HuH-7 (cell line): ENCODE data around the gene LIMS2.

ENCODE experiments used
- DNase-seq: peaks from one replicate; pipeline ENCODE4 v3.0.0; 2011; ENCODE audit warnings: low spot score

Gene LIMS2

DNA sequence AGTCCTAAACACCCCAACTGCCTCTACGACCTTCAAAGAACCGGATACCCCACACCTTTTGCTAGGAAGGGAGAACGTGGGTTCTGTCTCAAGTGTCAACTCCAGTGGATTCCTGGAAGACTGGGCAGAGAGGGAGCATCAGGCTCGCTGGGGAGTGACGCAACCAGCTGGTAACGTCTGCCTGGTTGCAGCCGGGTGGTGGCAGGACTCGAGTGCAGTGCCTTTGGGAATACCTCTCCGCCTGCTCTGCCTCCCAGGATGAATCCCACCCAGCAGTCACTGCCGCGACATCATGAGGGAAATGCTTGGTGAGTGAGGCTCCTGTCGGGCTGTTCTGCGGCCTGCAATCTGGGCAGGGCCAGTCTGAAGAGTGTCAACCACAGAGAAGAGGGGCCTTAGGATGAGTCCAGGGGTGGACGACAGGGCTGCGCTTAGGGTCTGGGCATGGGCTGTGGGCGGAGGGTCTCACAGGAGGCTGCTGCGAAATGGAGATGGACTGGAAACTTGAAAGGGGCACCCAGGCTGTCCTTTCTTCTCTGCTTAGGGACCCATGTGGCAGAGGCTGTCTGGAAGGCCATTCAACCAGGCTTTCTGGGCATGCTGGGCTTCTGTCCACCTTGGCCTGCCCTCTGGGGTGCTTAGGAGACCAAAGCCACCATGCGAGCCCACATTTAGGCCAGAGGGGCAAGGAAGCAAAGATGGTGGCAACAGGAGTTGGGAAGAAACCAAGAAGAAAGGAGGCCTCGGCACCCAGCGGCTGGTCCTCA is 16.5 kb downstream of the LIMS2 start:
- no peak for DNase-seq

DNA sequence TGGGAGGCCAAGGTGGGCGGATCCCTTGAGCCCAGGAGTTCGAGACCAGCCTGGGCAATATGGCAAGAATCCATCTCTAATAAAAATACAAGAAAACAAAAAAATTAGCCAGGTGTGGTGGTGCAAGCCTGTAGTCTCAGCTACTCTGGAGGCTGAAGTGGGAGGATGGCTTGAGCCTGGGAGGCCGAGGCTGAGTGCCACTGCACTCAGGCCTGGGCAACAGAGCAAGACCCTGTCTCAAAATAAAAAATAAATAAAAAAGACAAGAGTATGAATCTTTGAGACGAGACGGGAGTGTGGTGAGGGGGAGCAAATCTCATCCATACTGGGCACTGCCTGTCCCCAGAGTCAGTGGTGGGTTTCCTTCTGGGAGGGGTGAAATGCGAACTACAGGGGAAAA is 17.2 kb downstream of the LIMS2 start:
- no peak for DNase-seq

DNA sequence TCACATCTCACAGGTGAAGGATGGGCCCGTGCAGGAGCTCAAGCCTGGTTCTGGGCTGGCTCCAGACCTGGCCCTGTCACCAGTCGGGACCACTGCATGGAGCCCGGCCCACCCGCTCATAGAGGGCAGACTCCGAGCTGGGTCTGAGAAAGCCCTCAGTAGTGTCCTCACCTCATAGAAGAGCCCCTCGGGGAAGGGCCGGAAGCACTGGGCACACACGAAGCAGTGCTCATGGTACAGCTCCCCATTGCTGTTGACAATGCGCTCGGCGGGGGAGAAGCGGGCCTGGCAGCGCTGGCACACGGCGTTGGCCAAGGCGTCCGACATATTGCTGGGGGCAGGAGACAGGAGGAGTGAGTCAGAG is 18.1 kb downstream of the LIMS2 start:
- no peak for DNase-seq

DNA sequence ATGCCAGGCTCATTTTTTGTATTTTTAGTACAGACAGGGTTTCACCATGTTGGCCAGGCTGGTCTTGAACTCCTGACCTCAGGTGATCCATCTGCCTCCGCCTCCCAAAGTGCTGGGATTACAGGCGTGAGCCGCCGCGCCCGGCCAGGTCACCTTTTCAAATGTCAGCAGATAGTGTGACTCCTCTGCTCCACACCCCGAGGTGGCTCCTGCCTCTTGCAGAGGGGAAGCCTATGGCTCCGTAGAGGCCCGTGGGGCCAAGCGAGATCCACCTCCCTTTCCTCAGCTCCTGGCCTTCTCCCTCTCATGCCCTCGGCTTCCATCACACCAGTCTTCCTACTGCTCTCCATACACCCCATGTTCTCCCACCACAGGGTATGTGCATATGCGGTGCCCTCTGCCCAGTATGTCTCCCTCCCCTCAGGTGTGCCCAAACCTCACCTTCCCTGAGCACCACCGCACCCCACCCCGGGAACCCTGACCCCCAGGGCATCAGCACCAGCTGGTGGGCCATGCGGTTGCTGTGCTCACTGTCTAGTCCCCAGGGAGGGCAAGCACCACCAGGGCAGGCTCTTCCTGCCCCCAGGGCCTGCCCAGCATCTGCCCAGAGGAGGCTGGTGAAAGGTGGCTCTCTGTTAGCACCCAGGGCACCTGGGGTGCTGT is 18.6 kb downstream of the LIMS2 start:
- no peak for DNase-seq

DNA sequence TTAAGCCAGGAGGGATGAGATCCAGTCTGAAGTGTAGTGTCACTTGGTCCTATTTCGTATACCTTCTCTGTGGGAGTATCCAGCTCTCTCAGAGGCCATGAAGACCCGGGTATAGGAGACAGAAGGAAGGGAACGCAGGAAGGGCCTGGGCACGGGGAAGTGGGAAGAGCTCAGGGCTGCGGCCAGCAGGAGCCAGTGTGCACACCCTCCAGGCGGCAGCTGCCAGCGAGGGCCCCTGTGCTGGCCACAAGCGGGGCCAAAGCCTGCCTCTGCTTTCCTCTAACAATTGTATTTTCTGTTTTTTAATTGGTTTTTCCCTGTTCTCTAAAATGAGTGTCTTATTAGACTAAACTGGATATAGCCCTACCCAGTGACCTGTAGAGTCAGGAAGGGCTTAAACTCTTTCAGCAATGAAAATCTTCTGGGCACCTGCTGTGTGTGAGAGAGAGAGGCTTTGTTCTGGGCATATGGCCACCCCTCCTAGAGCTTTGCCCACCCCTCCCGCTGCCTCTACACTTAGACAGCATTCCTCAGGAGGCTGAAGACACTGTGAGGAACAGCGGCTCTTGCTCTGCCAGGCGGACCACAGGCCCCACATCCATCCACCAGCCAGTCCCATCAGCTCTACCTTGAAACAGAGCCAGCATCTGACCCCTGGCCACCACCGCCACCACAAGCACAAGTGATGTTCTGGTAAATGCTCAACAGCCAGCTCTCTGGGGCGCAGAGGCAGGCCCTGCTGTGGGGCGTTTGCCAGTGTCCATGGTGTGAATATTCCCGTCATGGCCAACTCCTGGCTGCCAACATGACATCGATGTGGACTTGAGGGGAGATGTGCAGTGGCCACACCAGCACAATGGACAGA is 19.9 kb downstream of the LIMS2 start:
- no peak for DNase-seq

DNA sequence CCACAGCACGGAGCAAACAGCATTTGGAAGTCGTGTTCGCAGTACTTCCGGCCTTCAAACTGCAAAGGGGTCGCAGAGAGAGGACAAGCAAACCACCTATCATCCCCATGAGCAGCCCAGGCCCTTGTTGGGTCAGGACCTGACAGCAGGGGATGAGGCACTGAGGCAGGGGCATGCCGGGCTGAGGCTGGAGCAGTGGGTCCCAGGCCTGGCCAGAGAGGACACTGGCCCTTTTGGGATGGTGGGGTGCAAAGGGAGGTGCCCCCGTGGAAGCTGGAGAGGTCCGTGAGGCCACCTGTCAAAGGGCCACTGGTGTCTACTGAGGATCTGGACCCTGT is 20.5 kb downstream of the LIMS2 start:
- no peak for DNase-seq

DNA sequence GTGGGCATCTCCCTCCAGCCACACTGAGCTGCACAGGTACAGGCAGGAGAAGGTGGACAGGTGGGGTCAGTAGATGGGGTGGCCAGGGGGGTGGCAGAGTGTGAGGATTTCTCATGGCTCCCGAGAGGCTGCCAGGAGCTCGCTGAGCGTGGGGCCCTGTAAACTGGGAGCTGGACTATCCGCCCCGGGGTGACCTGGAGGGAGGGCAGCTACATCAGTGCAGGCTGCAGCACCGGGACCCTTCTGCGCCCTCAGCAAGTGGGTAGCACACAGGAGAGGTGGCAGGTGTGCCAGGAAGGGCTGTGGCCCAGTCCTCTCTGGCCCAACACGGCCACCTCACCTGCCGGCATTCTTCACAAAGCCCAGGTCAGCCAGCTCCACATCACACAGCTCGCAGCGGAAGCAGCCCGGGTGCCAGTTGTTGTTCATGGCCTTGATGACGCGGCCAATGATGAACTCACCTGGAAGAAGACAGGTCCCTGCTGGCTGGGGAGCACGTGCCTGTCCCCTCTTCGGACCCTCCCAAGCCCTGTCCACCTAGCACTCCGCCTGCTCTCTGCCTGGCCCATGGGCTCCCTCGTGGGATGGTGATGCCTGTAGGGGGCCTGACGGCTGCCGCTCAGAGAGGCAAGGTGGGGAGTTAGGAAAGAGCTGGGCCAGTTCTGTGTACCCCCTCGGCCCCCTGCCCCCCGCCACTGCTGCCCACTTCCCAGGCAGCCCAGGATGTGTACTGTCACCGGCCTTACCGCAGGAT is 21.1 kb downstream of the LIMS2 start:
- DNase-seq = no peak

DNA sequence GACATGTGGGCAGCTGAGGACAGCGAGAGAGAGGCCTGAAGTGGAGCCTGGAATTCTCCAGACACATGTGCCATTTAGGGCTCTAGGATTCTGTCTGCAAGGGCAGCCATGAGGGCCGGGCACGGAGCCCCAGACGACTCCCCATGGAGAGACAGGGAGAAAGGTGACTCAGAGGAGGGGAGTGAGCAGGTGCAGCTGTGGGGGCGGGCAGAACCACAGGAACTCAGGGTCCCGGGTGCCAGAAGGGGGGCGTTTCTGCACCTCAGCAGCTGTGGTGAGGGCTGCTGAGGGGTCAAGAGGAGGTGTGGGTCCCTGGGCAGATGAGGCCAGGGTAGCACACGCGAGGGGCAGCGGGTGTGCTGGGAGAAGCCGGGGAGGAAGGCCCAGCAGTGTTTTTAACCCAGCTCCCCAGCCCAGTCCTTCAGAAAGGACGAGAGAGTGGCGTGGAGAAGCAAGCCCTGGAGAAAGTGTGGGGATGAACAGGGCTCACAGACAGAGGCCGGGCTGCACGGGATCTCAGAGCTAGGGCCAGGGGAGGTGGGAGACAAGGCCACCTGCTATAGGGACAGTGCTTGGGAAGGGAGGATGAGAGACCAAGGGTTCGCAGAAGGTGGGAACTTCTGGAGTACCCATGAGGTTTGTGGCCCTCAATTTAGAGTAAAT is 21.8 kb downstream of the LIMS2 start:
- no peak for DNase-seq

DNA sequence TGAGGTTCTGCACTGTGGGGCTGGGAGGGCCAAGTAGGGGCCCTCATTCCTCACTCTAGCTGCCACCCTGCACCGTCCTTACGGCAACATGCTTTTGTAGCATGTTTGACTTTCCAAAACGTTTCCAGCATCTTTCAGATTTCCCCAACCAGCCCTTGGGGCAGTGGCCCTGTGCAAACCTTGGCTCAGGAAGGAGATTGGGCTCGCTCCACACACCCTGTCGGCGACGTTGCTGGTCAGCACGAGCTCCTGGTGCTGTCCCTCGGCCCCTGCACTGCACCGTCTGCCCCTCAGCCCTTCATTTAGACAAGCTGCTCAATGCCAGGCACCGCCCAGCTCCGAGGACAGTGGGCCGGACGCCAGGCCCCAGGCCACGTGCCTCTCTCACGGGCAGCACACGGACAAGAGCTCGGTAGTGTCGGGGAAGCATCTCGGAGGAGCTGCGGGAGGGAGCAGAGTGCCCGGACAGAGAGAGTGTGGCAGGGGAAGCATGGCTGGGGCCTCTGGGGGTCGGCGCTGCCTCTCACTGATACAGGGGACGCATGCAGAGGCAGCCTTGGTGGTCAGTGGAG is 22.5 kb downstream of the LIMS2 start:
- no peak for DNase-seq

DNA sequence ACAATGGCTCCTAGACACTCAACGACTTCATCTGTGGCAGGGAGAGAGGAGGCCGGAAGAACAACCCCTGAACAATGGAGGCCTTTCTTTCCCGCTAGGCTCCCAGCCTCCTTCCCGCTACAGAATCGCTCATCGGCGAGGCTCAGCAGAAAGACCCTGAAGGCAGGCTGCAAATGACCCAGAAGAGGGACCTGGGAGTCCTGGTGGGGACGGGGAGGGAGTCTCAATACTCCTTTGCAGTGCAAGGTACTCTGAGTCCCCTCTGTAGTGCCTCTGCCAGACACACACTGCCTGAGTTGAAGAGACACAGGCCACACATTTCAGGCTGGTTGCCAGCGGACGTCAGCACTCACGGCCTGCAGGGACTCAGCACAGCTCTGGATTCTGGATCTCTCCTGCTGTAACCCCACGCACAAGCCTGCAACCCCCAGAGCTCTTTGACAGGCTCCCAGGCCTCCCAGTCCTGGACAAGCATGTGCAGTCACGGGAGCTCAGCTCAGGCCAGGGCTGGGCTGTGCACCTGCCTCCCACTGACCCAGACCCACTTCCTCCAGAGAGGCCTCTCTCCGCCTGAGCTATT is 23.3 kb downstream of the LIMS2 start:
- no peak for DNase-seq

DNA sequence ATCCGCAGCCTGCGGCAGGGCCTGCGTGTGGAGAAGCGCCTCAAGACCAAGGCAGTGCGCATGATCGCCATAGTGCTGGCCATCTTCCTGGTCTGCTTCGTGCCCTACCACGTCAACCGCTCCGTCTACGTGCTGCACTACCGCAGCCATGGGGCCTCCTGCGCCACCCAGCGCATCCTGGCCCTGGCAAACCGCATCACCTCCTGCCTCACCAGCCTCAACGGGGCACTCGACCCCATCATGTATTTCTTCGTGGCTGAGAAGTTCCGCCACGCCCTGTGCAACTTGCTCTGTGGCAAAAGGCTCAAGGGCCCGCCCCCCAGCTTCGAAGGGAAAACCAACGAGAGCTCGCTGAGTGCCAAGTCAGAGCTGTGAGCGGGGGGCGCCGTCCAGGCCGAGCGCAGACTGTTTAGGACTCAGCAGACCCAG is 23.9 kb downstream of the LIMS2 start:
- no peak for DNase-seq

DNA sequence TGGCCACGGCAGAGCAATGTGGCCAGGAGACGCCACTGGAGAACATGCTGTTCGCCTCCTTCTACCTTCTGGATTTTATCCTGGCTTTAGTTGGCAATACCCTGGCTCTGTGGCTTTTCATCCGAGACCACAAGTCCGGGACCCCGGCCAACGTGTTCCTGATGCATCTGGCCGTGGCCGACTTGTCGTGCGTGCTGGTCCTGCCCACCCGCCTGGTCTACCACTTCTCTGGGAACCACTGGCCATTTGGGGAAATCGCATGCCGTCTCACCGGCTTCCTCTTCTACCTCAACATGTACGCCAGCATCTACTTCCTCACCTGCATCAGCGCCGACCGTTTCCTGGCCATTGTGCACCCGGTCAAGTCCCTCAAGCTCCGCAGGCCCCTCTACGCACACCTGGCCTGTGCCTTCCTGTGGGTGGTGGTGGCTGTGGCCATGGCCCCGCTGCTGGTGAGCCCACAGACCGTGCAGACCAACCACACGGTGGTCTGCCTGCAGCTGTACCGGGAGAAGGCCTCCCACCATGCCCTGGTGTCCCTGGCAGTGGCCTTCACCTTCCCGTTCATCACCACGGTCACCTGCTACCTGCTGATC is 24.4 kb downstream of the LIMS2 start:
- no peak for DNase-seq

DNA sequence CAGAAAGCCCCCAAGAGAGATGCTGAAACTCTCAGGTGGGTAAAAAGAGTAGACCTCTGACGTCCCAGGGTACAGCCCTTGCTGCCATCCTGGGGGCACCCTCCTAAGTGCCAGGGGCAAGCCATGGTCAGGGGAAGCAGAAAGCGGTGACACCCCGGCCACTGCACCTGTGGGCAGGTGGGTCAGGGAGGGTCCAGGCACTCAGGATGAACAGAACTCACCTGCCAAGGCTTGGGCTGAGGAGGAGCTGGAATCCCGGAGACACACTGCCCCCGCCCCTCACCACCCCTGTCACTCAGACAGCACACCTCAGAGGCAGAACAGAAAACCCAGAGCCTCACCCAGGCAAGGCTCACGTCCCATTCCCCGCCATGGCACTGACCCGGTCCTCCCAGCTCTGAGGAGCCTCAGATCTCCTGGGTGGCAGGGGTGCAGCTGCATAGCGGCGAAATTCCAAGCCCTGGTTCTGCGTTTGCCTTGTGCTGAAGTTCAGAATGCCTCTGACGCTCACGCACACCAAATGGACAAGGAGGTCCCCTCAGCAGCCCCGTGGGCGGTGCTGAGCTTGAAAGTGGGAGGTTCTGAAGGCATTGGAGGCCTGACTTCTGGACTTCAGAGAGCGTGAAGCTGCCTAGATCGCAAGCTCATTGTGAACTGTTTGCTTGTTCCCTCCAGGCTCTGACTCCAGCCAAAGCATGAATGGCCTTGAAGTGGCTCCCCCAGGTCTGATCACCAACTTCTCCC is 25.1 kb downstream of the LIMS2 start:
- DNase-seq = no peak

DNA sequence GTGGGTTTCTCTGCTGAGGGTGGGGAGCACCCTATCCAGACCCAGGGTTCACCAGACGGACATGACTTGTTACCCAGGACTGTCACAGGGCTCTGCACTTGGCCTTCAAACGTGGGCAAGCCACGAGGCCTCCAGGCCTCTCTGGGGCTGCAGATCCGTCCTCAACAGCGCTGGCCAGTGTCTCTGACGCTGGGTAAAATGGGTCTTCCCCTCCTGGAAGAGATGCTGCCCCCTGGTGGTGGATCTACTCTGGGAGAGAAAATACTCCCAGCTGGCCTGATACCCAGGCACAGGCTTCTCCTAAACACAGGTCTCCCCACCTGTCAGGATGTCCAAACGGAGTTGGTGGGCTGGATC is 25.7 kb downstream of the LIMS2 start:
- peak; percentile 96 for DNase-seq

DNA sequence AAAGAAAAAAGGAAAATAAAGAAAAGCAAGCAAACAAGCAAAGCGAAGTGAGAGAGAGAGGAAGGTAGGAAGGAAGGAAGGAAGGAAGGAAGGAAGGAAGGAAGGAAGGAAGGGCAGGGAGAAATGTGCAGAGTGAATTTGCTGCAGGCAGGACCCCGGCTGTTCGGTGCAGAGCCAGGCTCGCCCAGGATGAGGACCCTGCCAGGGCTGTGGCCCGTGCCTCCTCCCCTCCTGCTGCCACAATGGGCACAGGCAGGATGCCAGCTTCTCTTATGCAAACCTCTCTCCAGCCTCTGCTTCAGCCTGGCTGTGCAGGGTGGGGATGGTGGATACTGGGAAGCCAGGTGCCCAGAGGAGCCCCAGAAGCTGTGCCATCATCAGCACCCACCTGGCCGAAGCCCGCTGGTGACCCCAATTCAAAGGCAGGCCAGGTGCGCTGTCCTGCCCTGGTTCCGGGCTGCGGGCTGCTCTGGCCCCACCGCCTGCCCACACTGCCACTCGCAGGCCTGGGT is 26.2 kb downstream of the LIMS2 start:
- DNase-seq = no peak

DNA sequence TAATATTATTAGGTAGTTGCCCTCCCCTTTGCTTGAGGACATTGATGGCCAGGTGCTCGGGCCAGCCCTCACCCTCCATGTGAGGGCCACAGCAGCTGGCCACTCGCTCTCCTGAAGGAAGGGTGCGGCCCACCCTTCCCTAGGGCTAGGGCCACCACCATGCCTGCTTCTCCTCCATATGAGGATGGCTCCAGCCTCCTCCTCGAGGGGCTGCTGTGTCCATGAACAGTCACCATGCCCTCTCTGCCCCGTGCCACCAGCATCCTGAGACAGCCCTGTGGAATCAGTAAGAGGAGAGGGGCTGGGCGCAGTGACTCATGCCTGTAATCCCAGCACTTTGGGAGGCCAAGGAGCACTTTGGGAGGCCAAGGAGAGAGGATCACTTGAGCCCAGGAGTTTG is 27.0 kb downstream of the LIMS2 start:
- no peak for DNase-seq

DNA sequence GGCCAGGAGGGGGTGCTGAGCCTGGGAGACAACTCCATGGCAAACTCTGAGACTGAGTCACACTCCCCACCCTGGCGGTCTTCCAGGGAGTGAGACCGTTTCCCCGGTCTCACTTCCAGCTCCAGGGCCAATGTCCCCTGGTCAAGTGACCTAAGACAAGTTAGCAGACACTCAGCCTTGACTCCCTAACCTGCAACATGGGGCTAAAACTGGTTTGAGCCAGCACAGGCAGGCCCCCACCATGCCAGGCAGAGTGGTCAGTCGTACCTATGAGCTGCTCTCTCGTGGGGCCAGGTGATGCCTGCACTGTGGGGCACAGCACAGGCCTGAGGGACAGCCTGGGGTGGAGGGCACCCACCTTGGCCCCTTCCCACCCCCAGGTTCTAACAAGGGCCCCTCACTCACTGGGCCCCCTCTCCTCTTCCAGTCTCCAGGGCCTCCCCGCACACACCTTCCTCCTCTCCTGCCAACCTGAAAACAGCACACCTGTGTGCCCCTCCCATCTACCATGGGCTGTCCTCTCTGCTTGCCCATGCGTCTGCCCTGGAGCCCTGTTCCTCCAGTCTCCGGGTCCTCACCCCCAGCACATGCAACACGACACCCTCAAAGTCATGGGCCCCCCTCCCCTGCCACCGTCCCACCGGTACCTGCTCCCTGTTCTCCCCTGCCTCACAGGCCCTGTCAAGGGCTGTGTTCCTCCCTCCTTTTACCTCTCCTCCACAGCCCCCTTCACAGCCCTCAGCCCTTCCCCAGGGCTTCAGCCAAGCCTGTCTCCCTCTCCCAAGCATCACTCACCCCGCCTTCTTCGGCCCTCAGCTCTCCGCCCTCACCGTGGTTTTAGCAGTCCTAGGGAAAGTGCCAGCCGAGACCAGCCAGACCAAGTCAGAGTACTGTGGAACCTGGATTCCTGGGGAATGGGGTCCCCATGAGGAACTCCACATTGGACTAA is 27.8 kb downstream of the LIMS2 start:
- DNase-seq = no peak

DNA sequence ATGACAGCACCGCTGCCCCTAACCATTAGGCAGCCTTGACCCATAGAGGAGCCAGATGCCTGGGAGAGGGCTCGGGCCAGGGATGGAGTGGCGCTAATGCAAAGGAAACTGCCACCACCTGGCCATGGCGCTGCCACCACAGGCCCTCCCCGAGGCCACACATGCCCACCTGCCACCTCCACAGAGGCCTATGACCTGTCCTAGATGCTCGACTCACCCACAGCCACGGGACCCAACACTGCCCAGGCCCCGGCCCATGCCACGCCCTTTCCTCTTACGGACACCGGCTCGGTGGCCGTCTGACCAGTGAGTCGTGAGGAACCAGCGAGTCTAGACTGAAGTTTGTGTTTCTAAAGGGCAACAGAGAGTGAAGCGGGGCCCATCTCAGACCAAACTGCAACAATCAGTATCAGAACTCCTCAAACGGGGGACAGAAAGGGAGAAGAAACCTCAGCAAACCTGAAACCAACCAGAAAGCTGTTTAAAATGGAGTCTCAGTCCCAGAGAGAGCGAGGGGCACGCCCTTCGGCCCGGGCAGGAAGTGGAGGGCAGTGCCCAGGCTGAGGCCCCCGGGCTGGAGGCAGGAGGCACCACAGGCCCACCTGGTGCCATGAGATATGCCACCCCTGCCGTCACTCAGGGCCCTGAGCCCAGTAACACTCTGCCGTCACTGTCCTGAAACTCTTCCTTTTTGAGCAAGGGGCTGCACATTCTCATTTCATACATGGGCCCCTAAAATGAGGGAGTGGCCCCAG is 28.7 kb downstream of the LIMS2 start:
- DNase-seq = no peak
